OCI-LY7 (cell line): Measurements from ENCODE around the gene DNM3.

Experiments used
- CTCF ChIP-seq: fragments of 200-600 bp; sonication (generic); conservative IDR thresholded peaks from 2 replicates; pipeline ENCODE4 v1.5.1; 2014; ENCODE audit warnings: mild to moderate bottlenecking, antibody characterized with exemption, low read length, moderate library complexity, mixed read lengths
- EZH2phosphoT487 ChIP-seq: fragments of 200-600 bp; sonication (generic); IDR thresholded peaks from 2 replicates; pipeline ENCODE4 v1.6.1; 2018; ENCODE audit warnings: low read depth, borderline replicate concordance, mild to moderate bottlenecking, mixed run types, antibody characterized with exemption, low read length, moderate library complexity, mixed read lengths

- TF ChIP-seq CTCF (no peak), EZH2phosphoT487 (no peak)
These were observed 305.0 kb downstream of the DNM3 start for GRCh38 chr1:172146141-172146850.
